ENCODE data around the gene ADARB2. TPM values are rescaled to one million over a fixed set of nuclear protein-coding genes. Genes with fewer than 3 reads are reported as not detected.

Gene ADARB2
- total and polyA plus RNA-seq, 2 experiments from 2014 or later, result 2.0 to 5.0 TPM

GRCh38 chr10:1320739-1321320, 416.5 kb downstream of the ADARB2 start:
- peaks cover 7% of the 10 kb centered on the region; the same call in 1 of the 2 replicates for H3K9me2 ChIP-seq (ENCODE audit: insufficient read depth)
- Mint-ChIP-seq H3K4me3 (no peak overlapping the region), H3K27ac (no peak overlapping the region), H3K36me3 (ENCODE audit: low read depth) (peaks cover under 1% of the 10 kb centered on the region; the same call in 1 of the 3 replicates), H3K27me3 (ENCODE audit: insufficient read depth, low read depth, poor library complexity) (no peaks in the 10 kb centered on the region), H3K9me3 (no peaks in the 10 kb centered on the region), H3K4me1 (peaks cover 21% of the 10 kb centered on the region)
- no peaks in the 10 kb centered on the region for H3K27me3 ChIP-seq (ENCODE audit: insufficient read depth)
- H3K4me1 ChIP-seq (ENCODE audit: insufficient read depth), result no peaks in the 10 kb centered on the region; the same call in 1 of the 2 replicates
- DNase-seq (ENCODE audit: low spot score) (no peak), ATAC-seq (no peak)
- H3F3A ChIP-seq (replicated peaks; ENCODE audit: low read depth), result 0 out of 2 replicates have a peak, but pooled peaks cover 5% of the 10 kb centered on the region
- no peak overlapping the region for H3K4me3 ChIP-seq
- no peaks in the 10 kb centered on the region for H4K20me1 ChIP-seq (replicated peaks; ENCODE audit: insufficient read depth)
- no peak overlapping the region for H3K27ac ChIP-seq (ENCODE audit: low read depth)
- no peak overlapping the region for H2AFZ ChIP-seq
- TF ChIP-seq ZNF462 (CRISPR knock-in tag; IDR thresholded peaks at IDR 0.05), result no peak
- no peaks in the 10 kb centered on the region for H3K79me2 ChIP-seq (replicated peaks; ENCODE audit: insufficient read depth)
- H3K36me3 ChIP-seq (ENCODE audit: insufficient read depth), result no peaks in the 10 kb centered on the region
- H3K4me2 ChIP-seq, result no peak overlapping the region

DNA sequence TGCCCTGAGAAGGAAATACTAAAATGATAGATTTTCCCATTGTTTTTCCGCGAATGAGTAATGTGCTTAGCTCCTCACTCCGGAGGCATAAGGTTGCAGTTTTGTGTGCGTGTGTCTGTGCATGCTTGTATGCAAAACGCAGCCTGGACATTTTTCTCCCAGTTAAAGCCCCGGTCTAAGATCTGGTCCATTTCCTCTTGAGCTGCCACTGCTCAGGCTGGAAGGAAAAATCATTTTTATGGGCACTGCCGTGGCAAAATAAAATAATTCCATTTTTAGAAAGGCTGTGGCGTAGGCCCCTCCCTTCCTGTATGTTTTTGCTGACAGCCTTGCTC, 420.5 kb downstream of the ADARB2 start:
- no peaks in the 10 kb centered on the region for H4K20me1 ChIP-seq (replicated peaks; ENCODE audit: insufficient read depth)
- no peak overlapping the region for H3K4me3 ChIP-seq
- no peaks in the 10 kb centered on the region for H3K36me3 ChIP-seq (ENCODE audit: insufficient read depth)
- H3K79me2 ChIP-seq (replicated peaks; ENCODE audit: insufficient read depth), result no peaks in the 10 kb centered on the region
- no peak overlapping the region for H3K4me3 Mint-ChIP-seq
- H3K9me3 Mint-ChIP-seq, result no peaks in the 10 kb centered on the region
- H2AFZ ChIP-seq, result no peak overlapping the region
- H3K27me3 Mint-ChIP-seq (ENCODE audit: insufficient read depth, low read depth, poor library complexity), result peaks cover 7% of the 10 kb centered on the region
- ATAC-seq, result no peak
- no peaks in the 10 kb centered on the region for H3K27me3 ChIP-seq (ENCODE audit: insufficient read depth)
- peak overlapping the region; percentile 6; the same call in 1 of the 2 replicates for H3K4me2 ChIP-seq
- peaks cover 7% of the 10 kb centered on the region; the same call in 1 of the 2 replicates for H3K9me2 ChIP-seq (ENCODE audit: insufficient read depth)
- DNase-seq (ENCODE audit: low spot score), result no peak
- peaks cover 8% of the 10 kb centered on the region for H3K4me1 ChIP-seq (ENCODE audit: insufficient read depth)
- H3K4me1 Mint-ChIP-seq, result peaks cover 24% of the 10 kb centered on the region
- no peak overlapping the region for H3K27ac ChIP-seq (ENCODE audit: low read depth)
- peak overlapping the region; percentile 45 for H3K27ac Mint-ChIP-seq
- peaks cover 9% of the 10 kb centered on the region; the same call in 1 of the 2 replicates for H3F3A ChIP-seq (replicated peaks; ENCODE audit: low read depth)
- H3K36me3 Mint-ChIP-seq (ENCODE audit: low read depth), result no peaks in the 10 kb centered on the region
- no peak for TF ChIP-seq ETS1 (IDR thresholded peaks at IDR 0.05)
- TF ChIP-seq, protein P1, sequence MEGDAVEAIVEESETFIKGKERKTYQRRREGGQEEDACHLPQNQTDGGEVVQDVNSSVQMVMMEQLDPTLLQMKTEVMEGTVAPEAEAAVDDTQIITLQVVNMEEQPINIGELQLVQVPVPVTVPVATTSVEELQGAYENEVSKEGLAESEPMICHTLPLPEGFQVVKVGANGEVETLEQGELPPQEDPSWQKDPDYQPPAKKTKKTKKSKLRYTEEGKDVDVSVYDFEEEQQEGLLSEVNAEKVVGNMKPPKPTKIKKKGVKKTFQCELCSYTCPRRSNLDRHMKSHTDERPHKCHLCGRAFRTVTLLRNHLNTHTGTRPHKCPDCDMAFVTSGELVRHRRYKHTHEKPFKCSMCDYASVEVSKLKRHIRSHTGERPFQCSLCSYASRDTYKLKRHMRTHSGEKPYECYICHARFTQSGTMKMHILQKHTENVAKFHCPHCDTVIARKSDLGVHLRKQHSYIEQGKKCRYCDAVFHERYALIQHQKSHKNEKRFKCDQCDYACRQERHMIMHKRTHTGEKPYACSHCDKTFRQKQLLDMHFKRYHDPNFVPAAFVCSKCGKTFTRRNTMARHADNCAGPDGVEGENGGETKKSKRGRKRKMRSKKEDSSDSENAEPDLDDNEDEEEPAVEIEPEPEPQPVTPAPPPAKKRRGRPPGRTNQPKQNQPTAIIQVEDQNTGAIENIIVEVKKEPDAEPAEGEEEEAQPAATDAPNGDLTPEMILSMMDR (conservative IDR thresholded peaks at IDR 0.05; ENCODE audit: low read depth in 2 of 2), result no peak
- no peak for TF ChIP-seq POLR2AphosphoS5 (IDR thresholded peaks at IDR 0.05; ENCODE audit: low read depth)
- TF ChIP-seq STAT1 (IDR thresholded peaks at IDR 0.05; ENCODE audit: unreplicated experiment), result no peak
- no peak for TF ChIP-seq EZH2 (IDR thresholded peaks at IDR 0.05; ENCODE audit: low read depth, unreplicated experiment)
- TF ChIP-seq REST (IDR thresholded peaks at IDR 0.05; ENCODE audit: unreplicated experiment), result no peak
